Measurements from ENCODE around the gene DPP6.

GRCh38 chr7:154371424-154371823 is 319.2 kb downstream of the DPP6 start:
- TF ChIP-seq CTCF (conservative IDR thresholded peaks at IDR 0.05; ENCODE audit: low read depth, low read length) = no peak
- no peak for TF ChIP-seq EZH2 (IDR thresholded peaks at IDR 0.05; ENCODE audit: borderline replicate concordance, low read depth, low read length, poor library complexity, severe bottlenecking)

All from A673 (cell line).